Right atrium auricular region (tissue), 2 donors: ENCODE results near the gene KCND3. TPM values are rescaled to one million over a fixed set of nuclear protein-coding genes. Genes with fewer than 3 reads are reported as not detected.
A peak's percentile ranks its signal among the peaks of the same experiment; 100 is the strongest.

ENCODE experiments used
- DNase-seq: peaks from one replicate; pipeline ENCODE4 v3.0.0-alpha.2; 2019; ENCODE audit warnings: low spot score
- H3K27ac ChIP-seq, 2 donors: fragments of 200-600 bp; sonication (generic); 1 replicate in 1 of 2; 2 replicates in 1 of 2; pipeline ENCODE4 v1.5.1; 2016 to 2019
- H3K27me3 ChIP-seq, 2 donors: fragments of 200-600 bp; sonication (generic); one replicate each; pipeline versions ENCODE4 v1.5.1 to v1.6.0; 2017 to 2019
- H3K36me3 ChIP-seq: fragments of 200-600 bp; sonication (generic); one replicate; pipeline ENCODE4 v1.5.1; 2016
- H3K4me1 ChIP-seq, 2 donors: fragments of 200-600 bp; sonication (generic); one replicate each; pipeline versions ENCODE4 v1.5.1 to v1.6.0; 2017 to 2019
- H3K4me3 ChIP-seq, 2 donors: fragments of 200-600 bp; sonication (generic); 1 replicate in 1 of 2; 2 replicates in 1 of 2; pipeline ENCODE4 v1.5.1; 2017 to 2019; ENCODE audit warnings: mild to moderate bottlenecking in 1 of 2, moderate library complexity in 1 of 2
- H3K9me3 ChIP-seq, 2 donors: fragments of 200-600 bp; sonication (generic); one replicate each; pipeline ENCODE4 v1.5.1; 2019
- CTCF ChIP-seq, 2 donors: fragments of 200-600 bp; sonication (generic); IDR thresholded peaks; one replicate each; pipeline ENCODE4 v1.5.1; 2019; ENCODE audit warnings: antibody characterized with exemption in 2 of 2
- total RNA-seq, 2 donors: library from RNA; depleted of rRNA; stranded (reverse); fragments of >200 nt; gene quantifications; one replicate each; pipeline ENCODE4 v1.1.0, GENCODE V29; 2016

The KCND3 gene
- total RNA-seq, 2 donors from 2014 or later = 19.6 to 24.9 TPM

- H3K4me3 ChIP-seq = no peak overlapping the region
- H3K27me3 ChIP-seq = no peaks in the 10 kb centered on the region
- H3K27ac ChIP-seq = no peak overlapping the region
- TF ChIP-seq CTCF (IDR thresholded peaks at IDR 0.05) = no peak
- H3K36me3 ChIP-seq = no peaks in the 10 kb centered on the region
- DNase-seq = no peak
- H3K4me1 ChIP-seq = peaks cover 0 to 20% of the 10 kb centered on the region in 2 donors
- no peaks in the 10 kb centered on the region for H3K9me3 ChIP-seq
These were observed 64.7 kb downstream of the KCND3 start for GRCh38 chr1:111924786-111925185.

GRCh38 chr1:111923766-111924165, 65.7 kb downstream of the KCND3 start:
- DNase-seq = no peak
- no peaks in the 10 kb centered on the region for H3K36me3 ChIP-seq
- H3K27me3 ChIP-seq = no peaks in the 10 kb centered on the region
- H3K4me3 ChIP-seq = no peak overlapping the region
- TF ChIP-seq CTCF (IDR thresholded peaks at IDR 0.05) = no peak
- no peaks in the 10 kb centered on the region for H3K9me3 ChIP-seq
- peaks cover 0 to 31% of the 10 kb centered on the region in 2 donors for H3K4me1 ChIP-seq
- no peak overlapping the region for H3K27ac ChIP-seq

GRCh38 chr1:111921948-111922347, 67.5 kb downstream of the KCND3 start:
- TF ChIP-seq CTCF (IDR thresholded peaks at IDR 0.05) = no peak

GRCh38 chr1:111920221-111921024, 69.0 kb downstream of the KCND3 start:
- H3K4me1 ChIP-seq = peaks cover 0 to 35% of the 10 kb centered on the region in 2 donors
- no peaks in the 10 kb centered on the region for H3K36me3 ChIP-seq
- H3K9me3 ChIP-seq = no peaks in the 10 kb centered on the region
- H3K4me3 ChIP-seq = no peak overlapping the region
- TF ChIP-seq CTCF (IDR thresholded peaks at IDR 0.05) = no peak
- peak overlapping the region; percentile 78 to 87 for H3K27ac ChIP-seq
- no peak for DNase-seq
- no peaks in the 10 kb centered on the region for H3K27me3 ChIP-seq

More at GRCh38 chr1:111921948-111922347, 67.5 kb downstream of the KCND3 start:
- no peak for DNase-seq
- Histone ChIP-seq H3K4me1 (peaks cover 0 to 35% of the 10 kb centered on the region in 2 donors), H3K4me3 (no peak overlapping the region), H3K27me3 (no peaks in the 10 kb centered on the region), H3K9me3 (no peaks in the 10 kb centered on the region), H3K36me3 (no peaks in the 10 kb centered on the region), H3K27ac (peak overlapping the region in 1 of 2 donors; percentile 87)

GRCh38 chr1:111911776-111912515, 77.5 kb downstream of the KCND3 start:
- no peak for DNase-seq
- Histone ChIP-seq H3K27ac (no peak overlapping the region), H3K36me3 (no peaks in the 10 kb centered on the region), H3K9me3 (no peaks in the 10 kb centered on the region), H3K4me1 (peaks cover 0 to 13% of the 10 kb centered on the region in 2 donors), H3K4me3 (no peak overlapping the region), H3K27me3 (no peaks in the 10 kb centered on the region)
- TF ChIP-seq CTCF (IDR thresholded peaks at IDR 0.05) = no peak
